Muscle of back (tissue), 11 donors: ENCODE data around the gene RBFOX2. TPM values are rescaled to one million over a fixed set of nuclear protein-coding genes. Genes with fewer than 3 reads are reported as not detected.

Source experiments
- DNase-seq, 3 donors: peaks; one replicate each; pipeline versions ENCODE4 v3.0.0 to v3.0.0-alpha.2; 2013
- polyA plus RNA-seq, 10 donors: library from polyadenylated mRNA; unstranded; fragments of 120-200 nt; gene quantifications; one replicate each; pipeline ENCODE4 v1.2.1, GENCODE V29; 2013; ENCODE audit not compliant: insufficient read length in 10 of 10

The RBFOX2 gene
- polyA plus RNA-seq, 10 donors, result 159 to 231 (median 186) TPM

DNA sequence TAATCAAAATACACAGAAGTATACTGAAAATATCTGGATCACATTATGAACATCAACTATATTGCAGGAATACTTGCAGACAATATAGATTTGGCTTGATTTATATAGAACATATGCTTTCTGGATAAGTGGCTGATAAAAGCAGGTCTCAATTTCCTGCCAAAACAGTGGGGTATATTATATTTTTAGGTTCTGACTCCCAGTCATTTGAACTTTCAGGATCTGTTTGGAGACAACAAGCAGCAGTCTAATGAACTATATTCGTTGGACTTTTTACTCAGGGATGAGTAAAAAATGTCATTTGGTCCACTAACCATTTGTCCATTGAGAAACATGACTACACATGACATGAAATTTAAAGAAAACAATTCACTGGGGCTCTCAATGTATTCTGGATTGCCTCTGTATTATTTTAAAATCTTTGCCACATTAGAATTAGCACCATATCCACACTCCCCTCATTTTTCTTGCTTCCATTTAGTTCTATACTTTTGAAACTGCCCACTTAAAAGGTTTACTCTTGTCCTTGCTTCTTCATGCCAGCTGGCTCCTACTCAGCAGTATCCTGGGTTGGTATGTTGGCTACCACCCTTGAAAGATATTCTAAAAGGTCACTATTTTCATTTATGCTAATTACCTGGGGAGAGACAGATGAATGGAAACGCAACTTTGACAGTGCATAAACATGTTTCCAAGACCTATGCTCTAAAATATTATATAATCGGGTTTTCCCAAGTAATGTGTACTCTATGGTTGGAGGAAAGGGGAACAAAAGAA, 157.9 kb downstream of the RBFOX2 start:
- DNase-seq, result no peak

DNA sequence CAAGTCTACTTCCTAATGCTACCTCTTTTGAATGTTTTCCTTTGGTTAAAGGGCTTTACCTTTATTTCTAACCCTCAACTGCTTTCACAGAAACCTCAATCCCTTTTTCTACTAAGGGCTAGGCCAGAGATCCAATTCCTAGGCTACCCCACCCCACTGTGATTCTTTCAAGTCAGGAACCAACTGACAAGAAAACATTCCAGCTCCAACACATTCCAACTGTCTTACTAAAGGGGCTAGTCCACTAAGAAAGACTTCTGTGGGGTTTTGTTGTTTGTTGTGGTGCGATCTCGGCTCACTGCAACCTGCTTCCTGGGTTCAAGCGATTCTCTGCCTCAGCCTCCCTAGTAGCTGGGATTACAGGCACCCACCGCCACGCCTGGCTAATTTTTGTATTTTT, 159.7 kb downstream of the RBFOX2 start:
- no peak for DNase-seq

- DNase-seq, result no peak
Measured at GRCh38 chr22:35866651-35867050, 162.0 kb downstream of the RBFOX2 start.

GRCh38 chr22:35864545-35865165, 164.0 kb downstream of the RBFOX2 start:
- no peak for DNase-seq

DNA sequence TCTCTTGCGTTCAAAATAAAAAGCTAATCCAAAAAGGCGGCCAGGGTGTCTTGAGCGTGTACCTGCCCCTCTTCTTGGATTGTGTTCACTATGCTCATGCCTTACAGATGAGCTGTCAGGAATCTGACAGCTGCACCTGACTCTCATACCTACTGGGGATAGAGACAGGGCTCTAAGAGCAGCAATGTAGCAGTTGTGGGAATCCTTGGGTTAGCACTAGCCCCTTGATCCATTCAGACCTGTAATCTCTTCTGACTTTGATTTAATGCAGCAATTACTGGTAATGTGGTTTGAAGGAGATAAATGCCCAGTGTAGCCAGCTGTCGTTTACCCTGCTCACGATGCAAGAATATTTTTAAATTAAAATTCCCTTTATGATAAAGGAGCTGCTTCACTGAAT, 165.2 kb downstream of the RBFOX2 start:
- no peak for DNase-seq

DNA sequence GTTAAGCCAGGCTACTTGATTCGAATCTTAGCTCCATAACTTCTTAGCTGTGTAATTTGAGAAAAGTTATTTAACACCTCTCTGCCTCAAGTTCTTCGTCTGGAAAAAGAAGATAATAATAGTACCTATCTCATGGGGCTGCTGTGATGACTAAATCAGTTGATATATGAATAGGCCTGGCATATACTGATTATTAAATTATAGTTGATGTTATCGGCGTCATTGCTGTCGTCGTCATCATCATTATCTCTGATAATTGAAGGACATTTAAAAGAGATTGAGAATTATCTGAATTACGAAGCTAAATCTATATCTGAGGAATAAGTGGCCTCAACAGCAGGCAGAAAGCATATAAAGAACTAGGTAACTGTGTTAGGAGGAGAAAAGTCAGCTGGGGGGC, 165.9 kb downstream of the RBFOX2 start:
- DNase-seq, result no peak

DNA sequence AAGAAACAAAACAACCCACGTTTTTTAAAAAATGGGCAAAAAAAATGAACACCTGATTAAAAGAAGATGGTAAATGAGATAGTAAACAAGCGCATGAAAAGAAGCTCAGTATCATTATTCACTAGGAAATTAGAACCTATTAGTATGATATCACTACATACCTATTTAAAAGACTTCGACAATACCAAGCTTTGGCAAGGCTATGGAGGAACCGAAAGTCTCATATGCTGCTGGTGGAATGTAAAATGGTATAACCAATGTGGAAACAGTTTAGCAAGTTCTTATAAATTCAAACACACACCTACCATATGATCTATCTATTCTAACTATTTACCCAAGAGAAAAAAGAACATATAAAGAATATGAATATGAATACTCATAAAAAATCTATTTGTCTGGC, 167.2 kb downstream of the RBFOX2 start:
- DNase-seq, result no peak

DNA sequence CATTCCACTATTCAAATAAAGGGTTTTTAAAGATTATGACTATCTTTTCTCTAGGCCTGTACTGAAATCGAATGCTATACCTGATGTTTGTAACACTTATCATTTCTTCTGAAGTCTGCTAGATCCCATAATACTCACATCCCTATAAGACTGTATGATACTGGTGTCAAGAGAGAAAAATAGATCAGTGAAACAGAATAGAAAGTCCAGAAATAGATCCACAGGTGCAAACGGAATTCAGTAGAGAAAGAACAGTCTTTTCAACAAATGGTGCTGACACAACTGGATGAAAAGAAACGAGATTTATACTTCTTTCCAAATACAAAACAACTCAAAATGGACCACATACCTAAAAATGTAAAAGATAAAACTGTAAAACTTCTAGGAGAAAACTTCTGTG, 167.8 kb downstream of the RBFOX2 start:
- DNase-seq, result no peak

DNA sequence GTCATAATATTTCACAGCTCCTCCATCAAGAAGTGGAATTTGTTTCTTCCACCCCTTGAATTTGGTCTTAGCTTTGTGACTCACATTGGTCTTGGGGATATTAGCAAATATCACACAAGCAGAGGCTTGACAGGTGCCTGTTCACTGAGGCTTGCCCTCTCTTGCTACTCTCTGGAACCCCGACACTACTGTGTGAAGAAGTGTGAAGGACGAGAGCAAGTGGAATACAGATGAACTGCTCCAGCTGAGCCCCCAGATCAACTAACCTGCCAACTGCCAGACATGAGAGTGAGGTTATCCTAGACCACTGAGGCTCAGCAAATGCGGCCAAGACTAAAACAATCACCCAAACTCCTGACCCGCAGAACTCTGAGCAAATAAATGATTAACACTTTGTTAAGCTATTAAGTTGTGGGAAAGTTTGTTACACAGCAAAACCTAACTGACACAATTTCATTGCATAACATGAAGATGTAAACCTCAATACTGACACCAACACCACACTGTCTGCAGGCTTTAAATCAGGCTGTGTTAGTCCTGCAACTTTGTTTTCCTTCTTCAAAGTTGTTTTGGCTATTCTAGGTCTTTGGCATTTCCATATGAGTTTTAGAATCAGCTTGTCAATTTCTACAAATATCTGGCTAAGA, 168.4 kb downstream of the RBFOX2 start:
- no peak for DNase-seq

- no peak for DNase-seq
Measured at GRCh38 chr22:35854334-35854733, 174.3 kb downstream of the RBFOX2 start.

DNA sequence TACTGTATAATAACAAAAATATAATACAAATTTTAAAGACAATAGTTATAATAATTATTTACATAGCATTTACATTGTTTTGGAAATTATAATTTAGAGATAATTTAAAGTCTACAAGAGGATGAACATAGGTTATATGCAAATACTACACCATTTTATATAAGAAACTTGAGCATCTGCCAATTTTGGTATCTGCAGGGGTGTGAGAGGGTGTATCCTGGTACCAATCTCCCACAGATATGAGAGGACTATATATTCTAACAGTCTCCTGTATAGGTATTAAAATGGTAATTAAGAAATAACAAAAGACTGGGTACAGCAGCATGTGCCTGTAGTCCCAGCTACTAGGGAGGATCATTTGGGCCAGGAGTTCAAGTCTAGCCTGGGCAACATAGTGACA, 176.5 kb downstream of the RBFOX2 start:
- no peak for DNase-seq

GRCh38 chr22:35850831-35851230, 177.8 kb downstream of the RBFOX2 start:
- DNase-seq, result peak in 1 of 3 donors; percentile 39

GRCh38 chr22:35846804-35847203, 181.8 kb downstream of the RBFOX2 start:
- DNase-seq, result no peak

DNA sequence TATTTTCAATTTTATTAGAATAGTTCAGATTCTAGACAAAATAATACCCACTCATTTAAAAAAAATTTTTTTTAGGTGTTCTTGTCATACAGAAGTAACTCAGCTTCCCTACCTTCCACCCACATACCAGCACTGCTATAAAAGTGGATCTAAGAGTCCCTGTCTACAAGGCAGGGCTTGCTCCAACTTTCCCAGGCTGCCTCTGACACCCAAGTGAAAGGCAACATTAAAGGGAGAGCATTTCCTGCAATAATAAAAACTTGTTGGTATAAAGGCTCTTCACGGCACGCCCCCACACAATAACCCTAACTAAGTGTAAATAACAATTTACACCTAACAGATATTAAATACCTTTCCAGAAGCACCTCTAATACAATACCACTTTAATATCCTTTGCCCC, 183.7 kb downstream of the RBFOX2 start:
- DNase-seq, result no peak

GRCh38 chr22:35842954-35843353, 185.7 kb downstream of the RBFOX2 start:
- no peak for DNase-seq

GRCh38 chr22:35842519-35842913, 186.1 kb downstream of the RBFOX2 start:
- DNase-seq, result no peak

GRCh38 chr22:35841907-35842518, 186.6 kb downstream of the RBFOX2 start:
- no peak for DNase-seq

DNA sequence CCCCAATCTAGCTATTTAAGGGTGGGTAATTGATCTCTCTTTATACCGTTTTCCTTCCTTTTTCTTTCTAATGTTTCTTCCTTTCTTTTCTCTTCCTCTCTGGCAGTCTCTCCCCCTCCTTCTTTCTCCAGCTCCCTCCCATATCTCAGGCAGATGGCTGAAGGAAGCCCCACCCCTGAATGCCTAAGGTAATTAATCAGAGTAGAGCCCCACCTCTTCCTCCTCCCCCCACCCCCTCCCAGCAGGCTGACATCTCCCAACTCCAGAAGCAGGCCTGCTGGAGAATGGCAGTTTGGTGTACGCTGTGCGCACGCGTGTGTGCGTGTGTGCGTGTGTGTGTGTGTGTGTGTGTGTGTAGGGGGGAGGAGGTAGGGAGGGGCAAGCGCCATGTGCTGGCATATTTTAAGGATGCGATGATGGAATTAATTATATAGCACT, 188.3 kb downstream of the RBFOX2 start:
- peak; percentile 93 to 98 (median 96) for DNase-seq

- peak in 2 of 3 donors; percentile 61 to 82 for DNase-seq
Measured at GRCh38 chr22:35839841-35840301, 188.8 kb downstream of the RBFOX2 start.

GRCh38 chr22:35838855-35839576, 189.6 kb downstream of the RBFOX2 start:
- peak in 2 of 3 donors; percentile 69 to 77 for DNase-seq

DNA sequence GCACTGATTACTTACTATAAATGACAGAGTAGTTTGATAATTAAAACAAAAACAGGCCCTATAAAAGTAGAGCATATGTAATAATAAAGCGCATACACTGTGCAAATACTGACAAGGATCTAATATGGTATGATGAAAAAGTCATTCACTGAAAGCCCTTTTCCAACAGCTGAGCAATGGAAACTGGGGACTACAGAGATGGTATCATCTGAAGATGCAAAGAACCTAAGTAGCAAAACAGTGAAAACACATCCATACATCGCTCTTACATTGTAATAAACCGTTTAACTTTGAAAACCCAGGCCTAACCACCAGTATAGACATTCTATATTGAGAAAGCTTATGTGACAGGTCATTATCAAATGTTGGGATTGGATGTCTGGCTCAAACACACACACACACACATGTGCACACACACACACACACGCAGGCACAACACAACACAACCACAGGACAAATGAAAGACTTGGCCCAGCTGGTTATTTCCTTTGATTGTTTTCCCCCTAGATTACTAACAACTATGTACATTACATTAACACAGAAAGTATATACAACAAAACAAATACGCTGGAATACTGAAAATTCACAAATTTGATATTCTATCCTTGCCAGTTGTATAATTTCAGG, 191.4 kb downstream of the RBFOX2 start:
- DNase-seq, result peak in 1 of 3 donors; percentile 49
